GM12878 (cell line): Measurements from ENCODE around the gene GPR63. TPM values are rescaled to one million over a fixed set of nuclear protein-coding genes. Genes with fewer than 3 reads are reported as not detected.

Source experiments
- ATAC-seq: fragments of 200-7000 bp; cut with Tn5 transposase; 3 replicates; pipeline ENCODE4 v1.9.1; 2020; ENCODE audit warnings: mild to moderate bottlenecking, moderate library complexity
- BruUV-seq: library from RNA; stranded (reverse); fragments of 400-500 nt; replicated peaks from 2 replicates; lab custom pipeline; 2021; lab: Mats Ljungman, UMichigan
- CTCF ChIA-PET: fragments of 300-600 bp; sonication (Branson Sonifier 250); formaldehyde crosslinking; extraction: SDS; loops from one replicate; lab custom pipeline; 2021; ENCODE audit warnings: inconsistent platforms; lab: Yijun Ruan, JAX
- POLR2A ChIA-PET: fragments of 350-600 bp; formaldehyde crosslinking; extraction: SDS; loops from one replicate; lab custom pipeline; 2021; ENCODE audit warnings: inconsistent platforms; lab: Charles Lee
- RAD21 ChIA-PET: fragments of 300-600 bp; sonication (Branson Sonifier 250); formaldehyde crosslinking; loops from one replicate; lab custom pipeline; 2023; ENCODE audit warnings: antibody characterized with exemption; ENCODE audit not compliant: unreplicated experiment; lab: Charles Lee
- SMC1A ChIA-PET: fragments of 300-600 bp; sonication (Branson Sonifier 250); formaldehyde crosslinking; loops from one replicate; lab custom pipeline; 2023; ENCODE audit not compliant: unreplicated experiment, uncharacterized antibody; lab: Charles Lee
- DNase-seq: peaks from one replicate; pipeline ENCODE4 v3.0.0-alpha.2; 2011; ENCODE audit warnings: low read depth, low spot score
- FAIRE-seq: peaks from 3 replicates; lab custom pipeline; 2011; peaks lifted over from hg19 to GRCh38; lab: Jason Lieb, UNC
- H2AFZ ChIP-seq: 2 replicates; pipeline ENCODE4 v1.6.0; 2011; ENCODE audit warnings: low read depth, low read length, control low read depth; ENCODE audit not compliant: control insufficient read depth
- H3K27ac ChIP-seq: 2 replicates; pipeline ENCODE4 v1.5.1; 2011; ENCODE audit warnings: control low read depth; ENCODE audit not compliant: control insufficient read depth, insufficient read depth
- H3K27me3 ChIP-seq, 2 experiments: replicated peaks in 1 of 2; 2 replicates each; pipeline versions ENCODE4 v1.6.0 to v1.6.1; 2011; ENCODE audit warnings: low read length in 1 of 2; ENCODE audit not compliant: control insufficient read depth in 2 of 2, insufficient read depth in 2 of 2
- H3K36me3 ChIP-seq, 2 experiments: 2 replicates each; pipeline ENCODE4 v1.5.1; 2011; ENCODE audit warnings: low read length in 1 of 2; ENCODE audit not compliant: control insufficient read depth in 2 of 2, insufficient read depth in 2 of 2
- H3K4me1 ChIP-seq: 2 replicates; pipeline ENCODE4 v1.6.1; 2011; ENCODE audit warnings: mild to moderate bottlenecking, low read length, moderate library complexity, mixed read lengths; ENCODE audit not compliant: control insufficient read depth, insufficient read depth
- H3K4me2 ChIP-seq: 2 replicates; pipeline ENCODE4 v1.6.0; 2011; ENCODE audit warnings: control low read depth; ENCODE audit not compliant: control insufficient read depth, insufficient read depth
- H3K4me3 ChIP-seq: fragments of 200-600 bp; sonication (generic); 2 replicates; pipeline ENCODE4 v1.5.1; 2016
- H3K79me2 ChIP-seq: 2 replicates; pipeline ENCODE4 v1.6.0; 2011; ENCODE audit warnings: low read length; ENCODE audit not compliant: control insufficient read depth, insufficient read depth
- H3K9ac ChIP-seq: 2 replicates; pipeline ENCODE4 v1.8.0; 2011; ENCODE audit warnings: low read length, control low read depth, mixed read lengths; ENCODE audit not compliant: control insufficient read depth, insufficient read depth
- H3K9me3 ChIP-seq: replicated peaks from 3 replicates; pipeline ENCODE4 v1.5.1; 2011; ENCODE audit warnings: mild to moderate bottlenecking, low read length; ENCODE audit not compliant: control insufficient read depth, insufficient read depth
- H4K20me1 ChIP-seq: 2 replicates; pipeline ENCODE4 v1.6.0; 2011; ENCODE audit not compliant: control insufficient read depth, insufficient read depth
- CHD4 ChIP-seq: fragments of 200-600 bp; sonication (generic); IDR thresholded peaks from 2 replicates; pipeline ENCODE4 v1.6.1; 2016; ENCODE audit warnings: mild to moderate bottlenecking
- GATAD2B ChIP-seq: fragments of 450-650 bp; conservative IDR thresholded peaks from 2 replicates; pipeline ENCODE4 v1.6.1; 2017; ENCODE audit warnings: low read depth, mild to moderate bottlenecking, moderate library complexity
- KDM1A ChIP-seq: fragments of 200-600 bp; sonication (generic); IDR thresholded peaks from 2 replicates; pipeline ENCODE4 v1.6.1; 2016; ENCODE audit warnings: borderline replicate concordance
- RAD21 ChIP-seq: IDR thresholded peaks from 2 replicates; pipeline ENCODE4 v1.6.1; 2011; ENCODE audit warnings: mild to moderate bottlenecking, low read depth, low read length, moderate library complexity; ENCODE audit not compliant: insufficient read depth
- TARDBP ChIP-seq: IDR thresholded peaks from 2 replicates; pipeline ENCODE4 v1.6.1; 2016; ENCODE audit warnings: borderline replicate concordance
- ZNF217 ChIP-seq: fragments of 450-650 bp; IDR thresholded peaks from 2 replicates; pipeline ENCODE4 v1.6.1; 2017; ENCODE audit warnings: antibody characterized with exemption, mild to moderate bottlenecking
- in situ Hi-C: fragments of 300-500 bp; cut with MboI; formaldehyde crosslinking; loops from 9 replicates; pipeline ENCODE4 v1.14.3; 2018; ENCODE audit warnings: mixed read lengths
- intact Hi-C: fragments of 100-400 bp; cut with micrococcal nuclease; formaldehyde crosslinking; loops from one replicate; pipeline ENCODE4 v1.14.2; 2022; ENCODE audit not compliant: unreplicated experiment
- polyA plus RNA-seq, 11 experiments: library from polyadenylated mRNA; depleted of rRNA in 4 of 11; unstranded in 6 of 11; stranded (reverse) in 5 of 11; fragments of >200 nt; fragmentation: Nextera tagmentation in 4 of 11; fragmentation: Illumina TruSeq in 1 of 11; extraction: Ambion mirVana in 4 of 11; extraction: Trizol in 1 of 11; gene quantifications; 1 replicate in 1 of 11; 2 replicates in 10 of 11; pipeline versions ENCODE4 v1.2.1 to v1.2.3, GENCODE V29; 2011 to 2016; ENCODE audit warnings: inconsistent platforms in 2 of 11, missing spikeins in 2 of 11, low read depth in 1 of 11
- total RNA-seq, 4 experiments: library from RNA; depleted of rRNA in 3 of 4; stranded (reverse); fragments of >200 nt in 3 of 4; fragmentation: Illumina TruSeq in 1 of 4; extraction: Trizol in 1 of 4; gene quantifications; 2 replicates each; pipeline versions ENCODE4 v1.2.1 to v1.2.3, GENCODE V29; 2013 to 2021
- TF ChIP-seq, protein P1 (sequence below): fragments of 450-650 bp; formaldehyde crosslinking; IDR thresholded peaks from 2 replicates; pipeline ENCODE4 v1.4.0; 2020; ENCODE audit warnings: mild to moderate bottlenecking, moderate library complexity
- TF ChIP-seq, protein P2 (sequence below): fragments of 150-350 bp; IDR thresholded peaks from 2 replicates; pipeline ENCODE4 v1.6.1; 2014; ENCODE audit warnings: mild to moderate bottlenecking, low read depth, low read length
- TF ChIP-seq, protein P3 (sequence below): fragments of 450-650 bp; formaldehyde crosslinking; IDR thresholded peaks from 2 replicates; pipeline ENCODE4 v1.5.0; 2022; ENCODE audit warnings: mild to moderate bottlenecking, missing genetic modification characterization
- TF ChIP-seq, protein P4 (sequence below), 3 experiments: IDR thresholded peaks in 2 of 3; conservative IDR thresholded peaks in 1 of 3; 2 replicates each; pipeline ENCODE4 v1.5.1; 2011; ENCODE audit warnings: low read depth in 3 of 3, low read length in 3 of 3, mild to moderate bottlenecking in 3 of 3, control low read depth in 2 of 3, moderate library complexity in 2 of 3, inconsistent platforms in 1 of 3, mixed read lengths in 1 of 3; ENCODE audit not compliant: control insufficient read depth in 2 of 3, insufficient read depth in 1 of 3; ENCODE audit errors: extremely low read depth in 1 of 3

The GPR63 gene
- total and polyA plus RNA-seq, 10 of the 15 experiments (the other 5 are each of a cell fraction or from before 2014, with no cell fraction given) = 1.6 to 6.6 (median 3.5) TPM

DNA sequence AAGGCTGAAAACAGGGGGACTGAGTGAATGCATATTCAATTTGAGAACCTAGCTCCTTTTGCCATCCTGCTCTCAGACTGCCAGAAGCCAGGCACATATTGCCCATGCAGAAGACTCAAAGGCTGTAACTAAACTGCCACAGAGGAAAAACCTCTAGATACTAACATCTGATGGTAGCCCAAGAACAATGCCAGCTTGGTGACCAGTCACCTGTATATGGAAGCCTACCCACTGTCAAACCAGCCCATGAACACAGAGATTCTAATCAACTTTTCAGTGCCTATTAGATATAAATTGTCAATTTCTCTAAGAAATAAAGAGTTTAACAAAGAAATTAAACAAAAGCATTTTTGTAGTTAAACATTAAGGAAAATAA is 34.2 kb downstream of the GPR63 start:
- no peak overlapping the region for H3K4me3 ChIP-seq
- H3K79me2 ChIP-seq = no peaks in the 10 kb centered on the region
- ChIA-PET RAD21 (interaction anchor here (0.9 kb wide), 1 partner anchor 190 kb away, joined by 5 read pairs; no protein-coding TSS in a partner anchor), POLR2A (no interaction called here), SMC1A (interaction anchor here (2.1 kb wide), 1 partner anchor 9 kb away, joined by 6 read pairs; no protein-coding TSS in a partner anchor), CTCF (no interaction called here)
- H4K20me1 ChIP-seq = no peaks in the 10 kb centered on the region
- no TSS peak for BruUV-seq
- ATAC-seq (no peak; the same call in 2 of the 3 replicates), DNase-seq (no peak), FAIRE-seq (no peak)
- H3K9me3 ChIP-seq = no peaks in the 10 kb centered on the region
- in situ Hi-C loops = no loop called here
- no peak overlapping the region for H3K9ac ChIP-seq
- no peaks in the 10 kb centered on the region for H3K4me1 ChIP-seq
- H3K4me2 ChIP-seq = no peak overlapping the region
- no peaks in the 10 kb centered on the region for H3K27me3 ChIP-seq
- intact Hi-C loops = no loop called here
- no peak overlapping the region for H3K27ac ChIP-seq
- no peak overlapping the region; the same call in 1 of the 2 replicates for H2AFZ ChIP-seq
- H3K36me3 ChIP-seq = peaks cover 0 to 2% of the 10 kb centered on the region in 2 experiments; a peak in 1 of 4 replicates
- no peak for TF ChIP-seq RAD21
- TF ChIP-seq, protein P1, sequence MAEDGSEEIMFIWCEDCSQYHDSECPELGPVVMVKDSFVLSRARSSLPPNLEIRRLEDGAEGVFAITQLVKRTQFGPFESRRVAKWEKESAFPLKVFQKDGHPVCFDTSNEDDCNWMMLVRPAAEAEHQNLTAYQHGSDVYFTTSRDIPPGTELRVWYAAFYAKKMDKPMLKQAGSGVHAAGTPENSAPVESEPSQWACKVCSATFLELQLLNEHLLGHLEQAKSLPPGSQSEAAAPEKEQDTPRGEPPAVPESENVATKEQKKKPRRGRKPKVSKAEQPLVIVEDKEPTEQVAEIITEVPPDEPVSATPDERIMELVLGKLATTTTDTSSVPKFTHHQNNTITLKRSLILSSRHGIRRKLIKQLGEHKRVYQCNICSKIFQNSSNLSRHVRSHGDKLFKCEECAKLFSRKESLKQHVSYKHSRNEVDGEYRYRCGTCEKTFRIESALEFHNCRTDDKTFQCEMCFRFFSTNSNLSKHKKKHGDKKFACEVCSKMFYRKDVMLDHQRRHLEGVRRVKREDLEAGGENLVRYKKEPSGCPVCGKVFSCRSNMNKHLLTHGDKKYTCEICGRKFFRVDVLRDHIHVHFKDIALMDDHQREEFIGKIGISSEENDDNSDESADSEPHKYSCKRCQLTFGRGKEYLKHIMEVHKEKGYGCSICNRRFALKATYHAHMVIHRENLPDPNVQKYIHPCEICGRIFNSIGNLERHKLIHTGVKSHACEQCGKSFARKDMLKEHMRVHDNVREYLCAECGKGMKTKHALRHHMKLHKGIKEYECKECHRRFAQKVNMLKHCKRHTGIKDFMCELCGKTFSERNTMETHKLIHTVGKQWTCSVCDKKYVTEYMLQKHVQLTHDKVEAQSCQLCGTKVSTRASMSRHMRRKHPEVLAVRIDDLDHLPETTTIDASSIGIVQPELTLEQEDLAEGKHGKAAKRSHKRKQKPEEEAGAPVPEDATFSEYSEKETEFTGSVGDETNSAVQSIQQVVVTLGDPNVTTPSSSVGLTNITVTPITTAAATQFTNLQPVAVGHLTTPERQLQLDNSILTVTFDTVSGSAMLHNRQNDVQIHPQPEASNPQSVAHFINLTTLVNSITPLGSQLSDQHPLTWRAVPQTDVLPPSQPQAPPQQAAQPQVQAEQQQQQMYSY (CRISPR knock-in tag) = no peak
- TF ChIP-seq, protein P2, sequence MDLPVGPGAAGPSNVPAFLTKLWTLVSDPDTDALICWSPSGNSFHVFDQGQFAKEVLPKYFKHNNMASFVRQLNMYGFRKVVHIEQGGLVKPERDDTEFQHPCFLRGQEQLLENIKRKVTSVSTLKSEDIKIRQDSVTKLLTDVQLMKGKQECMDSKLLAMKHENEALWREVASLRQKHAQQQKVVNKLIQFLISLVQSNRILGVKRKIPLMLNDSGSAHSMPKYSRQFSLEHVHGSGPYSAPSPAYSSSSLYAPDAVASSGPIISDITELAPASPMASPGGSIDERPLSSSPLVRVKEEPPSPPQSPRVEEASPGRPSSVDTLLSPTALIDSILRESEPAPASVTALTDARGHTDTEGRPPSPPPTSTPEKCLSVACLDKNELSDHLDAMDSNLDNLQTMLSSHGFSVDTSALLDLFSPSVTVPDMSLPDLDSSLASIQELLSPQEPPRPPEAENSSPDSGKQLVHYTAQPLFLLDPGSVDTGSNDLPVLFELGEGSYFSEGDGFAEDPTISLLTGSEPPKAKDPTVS = no peak
- TF ChIP-seq GATAD2B = no peak
- no peak for TF ChIP-seq KDM1A
- TF ChIP-seq, protein P3, sequence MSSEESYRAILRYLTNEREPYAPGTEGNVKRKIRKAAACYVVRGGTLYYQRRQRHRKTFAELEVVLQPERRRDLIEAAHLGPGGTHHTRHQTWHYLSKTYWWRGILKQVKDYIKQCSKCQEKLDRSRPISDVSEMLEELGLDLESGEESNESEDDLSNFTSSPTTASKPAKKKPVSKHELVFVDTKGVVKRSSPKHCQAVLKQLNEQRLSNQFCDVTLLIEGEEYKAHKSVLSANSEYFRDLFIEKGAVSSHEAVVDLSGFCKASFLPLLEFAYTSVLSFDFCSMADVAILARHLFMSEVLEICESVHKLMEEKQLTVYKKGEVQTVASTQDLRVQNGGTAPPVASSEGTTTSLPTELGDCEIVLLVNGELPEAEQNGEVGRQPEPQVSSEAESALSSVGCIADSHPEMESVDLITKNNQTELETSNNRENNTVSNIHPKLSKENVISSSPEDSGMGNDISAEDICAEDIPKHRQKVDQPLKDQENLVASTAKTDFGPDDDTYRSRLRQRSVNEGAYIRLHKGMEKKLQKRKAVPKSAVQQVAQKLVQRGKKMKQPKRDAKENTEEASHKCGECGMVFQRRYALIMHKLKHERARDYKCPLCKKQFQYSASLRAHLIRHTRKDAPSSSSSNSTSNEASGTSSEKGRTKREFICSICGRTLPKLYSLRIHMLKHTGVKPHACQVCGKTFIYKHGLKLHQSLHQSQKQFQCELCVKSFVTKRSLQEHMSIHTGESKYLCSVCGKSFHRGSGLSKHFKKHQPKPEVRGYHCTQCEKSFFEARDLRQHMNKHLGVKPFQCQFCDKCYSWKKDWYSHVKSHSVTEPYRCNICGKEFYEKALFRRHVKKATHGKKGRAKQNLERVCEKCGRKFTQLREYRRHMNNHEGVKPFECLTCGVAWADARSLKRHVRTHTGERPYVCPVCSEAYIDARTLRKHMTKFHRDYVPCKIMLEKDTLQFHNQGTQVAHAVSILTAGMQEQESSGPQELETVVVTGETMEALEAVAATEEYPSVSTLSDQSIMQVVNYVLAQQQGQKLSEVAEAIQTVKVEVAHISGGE (CRISPR knock-in tag) = no peak
- TF ChIP-seq, protein P4, sequence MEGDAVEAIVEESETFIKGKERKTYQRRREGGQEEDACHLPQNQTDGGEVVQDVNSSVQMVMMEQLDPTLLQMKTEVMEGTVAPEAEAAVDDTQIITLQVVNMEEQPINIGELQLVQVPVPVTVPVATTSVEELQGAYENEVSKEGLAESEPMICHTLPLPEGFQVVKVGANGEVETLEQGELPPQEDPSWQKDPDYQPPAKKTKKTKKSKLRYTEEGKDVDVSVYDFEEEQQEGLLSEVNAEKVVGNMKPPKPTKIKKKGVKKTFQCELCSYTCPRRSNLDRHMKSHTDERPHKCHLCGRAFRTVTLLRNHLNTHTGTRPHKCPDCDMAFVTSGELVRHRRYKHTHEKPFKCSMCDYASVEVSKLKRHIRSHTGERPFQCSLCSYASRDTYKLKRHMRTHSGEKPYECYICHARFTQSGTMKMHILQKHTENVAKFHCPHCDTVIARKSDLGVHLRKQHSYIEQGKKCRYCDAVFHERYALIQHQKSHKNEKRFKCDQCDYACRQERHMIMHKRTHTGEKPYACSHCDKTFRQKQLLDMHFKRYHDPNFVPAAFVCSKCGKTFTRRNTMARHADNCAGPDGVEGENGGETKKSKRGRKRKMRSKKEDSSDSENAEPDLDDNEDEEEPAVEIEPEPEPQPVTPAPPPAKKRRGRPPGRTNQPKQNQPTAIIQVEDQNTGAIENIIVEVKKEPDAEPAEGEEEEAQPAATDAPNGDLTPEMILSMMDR (IDR thresholded peaks at IDR 0.05 in 2 of 3, conservative IDR thresholded peaks at IDR 0.05 in 1 of 3; ENCODE audit: control insufficient read depth in 2 of 3, extremely low read depth in 1 of 3, insufficient read depth in 1 of 3, low read depth in 3 of 3, low read length in 3 of 3) = no peak
- no peak for TF ChIP-seq ZNF217
- no peak for TF ChIP-seq TARDBP
- TF ChIP-seq CHD4 = no peak
